Cardiac fibroblast (primary cell): ENCODE measurements around the gene CACNG5.

Source experiments
- DNase-seq, 2 donors: peaks; one replicate each; pipeline versions ENCODE4 v3.0.0 to v3.0.0-alpha.2; 2010; ENCODE audit warnings: low read depth in 2 of 2
- H3K4me3 ChIP-seq, 2 donors: replicated peaks in 1 of 2; 1 replicate in 1 of 2; 2 replicates in 1 of 2; pipeline ENCODE4 v1.5.1; 2011; ENCODE audit warnings: low read depth in 2 of 2, low read length in 2 of 2, mild to moderate bottlenecking in 2 of 2, moderate library complexity in 1 of 2
- CTCF ChIP-seq: IDR thresholded peaks from one replicate; pipeline ENCODE4 v1.5.1; 2011; ENCODE audit warnings: low read depth, mild to moderate bottlenecking, low read length, inconsistent platforms

The CACNG5 gene

GRCh38 chr17:66831383-66832210 lies 3.3 kb upstream of the CACNG5 start:
- no peak for TF ChIP-seq CTCF
- no peak for DNase-seq
- no peak overlapping the region for H3K4me3 ChIP-seq

- H3K4me3 ChIP-seq = no peak overlapping the region
- TF ChIP-seq CTCF = no peak
These were observed 1.7 kb upstream of the CACNG5 start for GRCh38 chr17:66833201-66833600.

GRCh38 chr17:66834426-66834918 lies 445 bp upstream of the CACNG5 start:
- no peak for DNase-seq
- no peak overlapping the region for H3K4me3 ChIP-seq
- no peak for TF ChIP-seq CTCF

More at GRCh38 chr17:66833201-66833600, 1.7 kb upstream of the CACNG5 start:
- no peak for DNase-seq

GRCh38 chr17:66835476-66835875 lies 559 bp downstream of the CACNG5 start:
- TF ChIP-seq CTCF = no peak
- DNase-seq = no peak
- no peak overlapping the region for H3K4me3 ChIP-seq

- no peak overlapping the region for H3K4me3 ChIP-seq
These were observed 1.4 kb downstream of the CACNG5 start for GRCh38 chr17:66836063-66837005.

GRCh38 chr17:66837226-66837625 lies 2.3 kb downstream of the CACNG5 start:
- DNase-seq = no peak
- no peak overlapping the region for H3K4me3 ChIP-seq
- TF ChIP-seq CTCF = no peak

More at GRCh38 chr17:66836063-66837005, 1.4 kb downstream of the CACNG5 start:
- TF ChIP-seq CTCF = no peak
- no peak for DNase-seq
